HG03025 (cell line): ENCODE measurements around the gene HS3ST6.
"Not testable (repeated sequence)": the region's sequence is repeated elsewhere in the genome, so short reads cannot be mapped to it uniquely, and the experiment has no call there.

Source experiments
- ATAC-seq: cut with Tn5 transposase; IDR thresholded peaks from one replicate; pipeline ENCODE4 v1.9.1; 2021; ENCODE audit warnings: mild to moderate bottlenecking, moderate library complexity; ENCODE audit not compliant: unreplicated experiment, low FRiP score

HS3ST6 gene

DNA sequence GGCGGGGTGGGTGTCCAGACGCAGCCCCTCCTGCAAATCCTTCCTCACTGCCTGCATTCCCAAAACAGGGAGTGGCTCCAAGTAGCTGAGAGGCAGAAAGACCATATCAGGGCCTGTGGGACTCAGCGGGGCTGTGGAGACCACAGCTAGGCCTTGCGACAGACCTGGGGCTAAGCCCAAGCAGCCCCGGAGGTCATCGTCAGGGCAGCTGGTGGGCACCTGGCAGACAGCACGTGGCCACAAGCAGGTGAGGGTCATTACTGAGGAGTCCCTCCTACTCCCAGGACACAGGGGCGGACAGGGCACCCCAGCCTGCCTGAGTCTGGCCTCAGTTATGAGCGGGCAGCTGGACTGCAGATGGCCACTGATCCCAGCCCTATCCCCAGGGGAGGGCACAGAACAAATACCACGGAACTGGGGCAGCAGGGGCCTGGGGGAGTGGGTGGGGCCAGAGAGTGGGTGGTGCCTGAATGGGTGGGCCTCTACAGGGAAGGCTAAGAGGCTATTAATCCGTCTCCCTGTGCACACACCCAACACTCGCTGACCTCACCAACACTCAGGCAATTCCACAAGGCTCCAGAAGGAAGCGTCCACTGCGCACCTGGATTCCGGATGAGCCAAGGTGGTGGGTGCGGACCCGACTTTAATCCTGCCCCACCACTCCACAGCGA lies 8.5 kb downstream of the HS3ST6 start:
- no peak for ATAC-seq

DNA sequence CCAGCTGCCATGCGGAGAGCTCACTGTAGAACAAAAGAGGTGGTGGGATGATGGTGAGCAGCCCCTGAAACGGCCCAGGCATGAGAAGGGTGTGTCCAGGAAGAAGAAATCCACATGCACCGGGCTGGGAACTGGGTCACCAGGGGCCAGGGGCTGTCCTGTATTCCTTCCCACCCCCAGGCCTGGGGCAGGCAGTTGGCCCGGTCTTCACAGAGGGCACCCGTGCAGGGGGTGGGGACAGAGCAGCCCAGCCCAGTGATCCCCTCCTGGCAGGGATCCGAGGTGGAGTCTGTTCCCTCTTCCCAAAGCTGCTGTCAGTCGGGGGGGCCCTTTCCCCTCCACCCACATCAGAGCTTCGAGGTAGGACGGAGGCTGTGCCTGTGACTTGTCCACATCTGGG lies 9.2 kb downstream of the HS3ST6 start:
- no peak for ATAC-seq

DNA sequence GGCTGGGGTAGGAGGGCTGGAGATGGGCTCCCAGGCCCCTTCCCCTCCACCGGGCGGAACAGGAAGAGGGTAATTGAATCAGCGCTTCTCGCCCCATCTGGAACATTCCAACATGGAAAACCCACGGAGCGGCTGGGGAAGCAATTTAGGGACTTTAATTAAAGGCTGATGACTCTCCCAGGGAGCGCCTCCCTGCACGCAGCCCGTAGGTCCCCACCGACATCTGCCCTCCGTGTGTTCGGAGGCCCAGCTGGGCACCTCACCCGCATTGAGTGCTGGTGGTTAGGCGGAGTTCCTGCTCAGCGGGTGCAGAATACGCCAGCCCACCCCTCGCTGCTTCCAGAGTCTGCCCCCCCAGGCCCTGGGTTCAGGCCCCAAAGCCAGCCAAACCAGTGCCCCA lies 10.0 kb downstream of the HS3ST6 start:
- no peak for ATAC-seq

DNA sequence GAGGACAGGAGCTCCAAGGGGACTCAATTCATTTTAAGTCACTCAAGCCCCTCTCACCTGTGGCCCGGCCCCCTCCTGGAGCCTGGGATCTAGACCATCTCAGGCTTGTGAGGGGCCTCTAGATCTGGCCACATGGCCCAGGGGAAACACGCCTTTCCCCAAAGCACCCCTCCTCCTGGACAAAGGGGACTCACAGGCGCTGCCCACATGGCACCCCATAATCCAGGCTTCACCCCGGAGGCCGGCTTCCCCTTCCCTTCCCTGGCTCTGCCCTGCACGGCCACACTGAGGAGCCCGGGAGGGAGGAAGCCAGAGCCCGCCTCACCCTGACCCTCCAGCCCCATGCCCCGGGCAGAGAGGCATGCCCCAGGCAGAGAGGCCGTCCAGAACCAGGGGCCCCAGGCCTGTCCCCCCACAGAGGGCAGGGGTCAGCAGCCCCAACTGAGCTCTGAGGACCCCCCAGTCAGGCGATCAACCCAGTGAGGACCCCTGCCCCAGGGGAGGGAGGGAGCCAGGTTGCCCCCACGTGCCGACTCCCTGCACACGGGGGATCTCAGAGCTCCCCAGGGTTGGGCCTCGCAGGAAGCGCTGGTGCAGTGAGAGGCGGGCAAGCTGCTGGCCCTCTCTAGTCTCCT lies 10.9 kb downstream of the HS3ST6 start:
- ATAC-seq: no peak

DNA sequence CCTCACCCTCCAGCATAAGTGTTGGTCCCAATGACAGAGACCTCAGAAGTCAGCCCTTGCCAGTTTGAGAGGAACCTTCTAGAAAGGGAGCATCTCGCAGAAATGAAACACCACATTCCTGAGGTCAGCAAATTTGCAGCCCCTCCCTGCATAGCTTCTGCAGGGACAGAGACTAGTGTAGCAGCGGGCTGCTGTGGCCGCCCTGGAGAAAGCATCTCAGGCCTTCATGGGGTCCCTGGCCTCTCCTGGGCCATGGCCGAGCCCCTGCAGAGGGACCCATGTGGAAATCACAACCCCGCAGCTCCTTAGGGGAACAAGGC lies 11.4 kb downstream of the HS3ST6 start:
- no peak for ATAC-seq

DNA sequence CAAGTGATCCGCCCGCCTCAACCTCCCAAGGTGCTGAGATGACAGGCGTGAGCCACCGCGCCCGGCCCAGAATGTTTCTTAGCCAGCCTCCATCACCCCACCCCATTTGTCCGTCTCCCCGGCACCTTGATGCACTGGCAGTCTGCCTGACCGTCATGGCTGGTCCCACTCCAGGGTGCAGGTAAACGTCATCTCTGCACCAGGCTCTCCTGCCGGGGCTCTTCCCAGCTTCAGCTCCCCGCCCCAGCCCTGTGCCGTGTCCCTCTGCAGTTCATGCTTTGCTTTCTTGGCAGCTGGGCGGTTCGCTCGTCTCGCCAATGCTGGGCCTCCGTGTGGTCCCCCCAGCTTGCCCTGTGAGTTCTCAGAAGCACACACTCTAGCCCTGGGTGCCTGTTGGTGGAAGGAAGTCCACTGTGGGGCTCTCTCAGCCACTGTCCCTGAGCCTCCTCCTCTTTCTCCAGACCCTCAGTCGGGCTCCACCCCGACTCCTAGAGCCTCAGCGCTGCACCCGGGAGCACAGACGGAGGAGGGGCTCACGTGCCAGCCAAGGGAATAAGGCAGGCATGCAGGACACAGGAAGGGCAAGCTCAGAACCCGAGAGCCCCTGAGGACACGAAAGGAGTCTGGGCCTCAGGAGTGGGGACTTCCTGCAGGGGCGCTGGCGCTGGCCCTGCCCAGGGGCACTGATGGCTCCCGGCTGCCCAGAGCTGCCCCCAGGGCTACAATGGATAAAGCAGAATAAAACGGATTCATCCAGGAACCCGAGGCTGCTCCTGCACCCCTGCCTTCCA lies 12.0 kb downstream of the HS3ST6 start:
- ATAC-seq: no peak

DNA sequence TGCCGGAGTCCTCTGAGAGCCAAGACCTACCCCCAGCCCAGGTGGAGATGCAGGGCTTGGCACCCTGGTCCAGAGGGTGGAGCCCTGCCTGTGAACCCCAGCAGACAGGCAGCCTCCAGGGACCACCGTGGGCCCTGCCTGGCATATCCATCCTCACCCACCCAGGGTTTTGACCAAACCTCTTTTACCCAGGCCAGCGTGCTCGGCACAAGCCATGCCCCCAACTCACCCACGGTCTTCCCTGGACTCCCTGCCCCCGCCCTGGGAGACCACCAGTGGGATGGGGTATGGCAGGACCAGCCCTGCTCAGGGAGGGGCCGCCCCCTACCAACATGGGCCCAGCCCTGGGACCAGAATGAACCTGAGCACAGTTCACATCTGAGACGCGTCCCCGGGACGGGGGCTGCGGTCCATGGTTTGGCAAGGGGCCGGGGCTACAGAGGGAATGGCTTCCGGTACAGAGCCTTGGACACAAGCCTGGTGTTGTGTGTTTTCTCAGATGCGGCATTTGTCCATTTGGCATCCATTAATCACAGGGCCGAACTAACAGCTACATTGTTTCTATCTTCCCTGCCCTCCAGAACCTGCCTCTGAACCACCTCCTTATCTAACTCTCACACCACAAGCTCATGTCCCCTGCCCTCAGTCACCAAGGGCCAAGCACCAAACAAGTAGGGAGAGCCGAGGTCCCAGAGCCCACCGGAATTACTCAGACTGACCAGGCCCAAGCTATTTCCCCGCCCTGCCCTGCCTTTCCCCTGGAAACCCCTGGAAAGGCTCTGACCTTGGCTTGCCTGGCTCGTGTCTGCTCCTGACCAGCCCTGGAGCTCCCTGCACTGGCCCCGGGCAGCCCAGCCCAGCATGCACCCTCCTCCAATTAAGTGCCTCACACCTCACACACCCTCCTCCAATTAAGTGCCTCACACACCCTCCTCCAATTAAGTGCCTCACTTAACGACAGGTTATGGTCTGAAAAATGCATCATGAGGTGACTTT lies 14.1 kb downstream of the HS3ST6 start:
- no peak for ATAC-seq

DNA sequence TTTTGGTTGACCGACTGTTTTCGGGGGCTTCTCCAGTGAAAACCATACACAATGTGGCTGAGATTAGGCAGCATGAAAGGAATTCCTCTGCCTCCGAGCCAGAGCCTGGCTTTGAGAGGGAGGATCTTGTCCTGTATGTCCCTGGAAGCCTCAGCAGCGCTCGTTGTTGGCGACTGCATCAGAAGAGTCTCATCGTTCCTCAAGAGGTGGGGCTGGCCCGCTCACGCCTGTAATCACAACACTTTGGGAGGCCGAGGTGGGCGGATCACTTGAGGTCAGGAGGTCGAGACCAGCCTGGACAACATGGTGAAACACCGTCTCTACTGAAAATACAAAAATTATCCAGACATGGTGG lies 15.0 kb downstream of the HS3ST6 start:
- no peak for ATAC-seq

DNA sequence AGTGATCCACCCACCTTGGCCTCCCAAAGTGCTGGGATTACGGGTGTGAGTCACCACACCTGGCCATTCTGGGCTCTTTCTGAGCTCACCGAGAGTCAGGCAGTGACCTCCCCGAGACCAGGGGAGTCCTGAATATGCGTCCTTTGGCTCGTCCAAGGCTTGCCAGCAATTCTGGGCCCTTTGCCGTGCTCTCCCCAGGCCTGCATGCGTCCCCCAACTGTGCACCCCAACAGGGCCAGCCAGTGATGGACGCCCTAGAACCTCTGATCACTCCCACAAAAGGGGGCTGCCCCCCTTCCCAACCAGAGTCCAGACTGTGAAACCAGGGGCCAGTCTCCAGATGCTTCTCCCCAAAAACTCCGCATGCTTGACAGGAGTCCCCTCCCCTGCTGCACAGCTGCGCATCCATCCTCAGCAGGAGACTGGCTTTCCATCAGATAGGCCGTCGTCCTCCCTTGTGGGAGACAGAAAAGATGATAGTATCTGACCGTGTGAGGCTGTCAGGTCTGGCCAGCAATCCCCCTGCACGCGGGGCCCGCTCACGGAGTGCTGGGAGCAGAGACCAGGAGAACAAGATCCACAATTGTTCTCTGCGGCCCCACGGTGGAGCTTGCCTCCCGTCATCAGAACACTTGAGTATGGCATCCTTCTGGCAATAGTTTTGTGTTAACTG lies 15.5 kb downstream of the HS3ST6 start:
- ATAC-seq: no peak

DNA sequence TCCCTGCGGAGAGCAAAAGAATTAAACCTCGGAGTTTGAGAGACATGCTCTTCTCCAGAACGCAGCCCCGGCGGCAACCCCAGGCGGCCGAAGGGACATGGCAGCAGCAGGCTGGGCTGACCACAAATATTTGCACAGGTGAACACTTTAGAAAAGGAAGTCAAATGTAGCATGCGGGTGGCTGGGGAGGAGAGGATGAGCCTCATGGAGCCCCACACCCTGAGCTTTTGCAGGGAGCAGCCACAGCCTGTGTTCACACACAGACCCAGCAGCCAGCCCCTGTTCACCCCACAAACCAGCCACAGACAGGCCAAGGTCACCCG lies 17.8 kb downstream of the HS3ST6 start:
- ATAC-seq: no peak

DNA sequence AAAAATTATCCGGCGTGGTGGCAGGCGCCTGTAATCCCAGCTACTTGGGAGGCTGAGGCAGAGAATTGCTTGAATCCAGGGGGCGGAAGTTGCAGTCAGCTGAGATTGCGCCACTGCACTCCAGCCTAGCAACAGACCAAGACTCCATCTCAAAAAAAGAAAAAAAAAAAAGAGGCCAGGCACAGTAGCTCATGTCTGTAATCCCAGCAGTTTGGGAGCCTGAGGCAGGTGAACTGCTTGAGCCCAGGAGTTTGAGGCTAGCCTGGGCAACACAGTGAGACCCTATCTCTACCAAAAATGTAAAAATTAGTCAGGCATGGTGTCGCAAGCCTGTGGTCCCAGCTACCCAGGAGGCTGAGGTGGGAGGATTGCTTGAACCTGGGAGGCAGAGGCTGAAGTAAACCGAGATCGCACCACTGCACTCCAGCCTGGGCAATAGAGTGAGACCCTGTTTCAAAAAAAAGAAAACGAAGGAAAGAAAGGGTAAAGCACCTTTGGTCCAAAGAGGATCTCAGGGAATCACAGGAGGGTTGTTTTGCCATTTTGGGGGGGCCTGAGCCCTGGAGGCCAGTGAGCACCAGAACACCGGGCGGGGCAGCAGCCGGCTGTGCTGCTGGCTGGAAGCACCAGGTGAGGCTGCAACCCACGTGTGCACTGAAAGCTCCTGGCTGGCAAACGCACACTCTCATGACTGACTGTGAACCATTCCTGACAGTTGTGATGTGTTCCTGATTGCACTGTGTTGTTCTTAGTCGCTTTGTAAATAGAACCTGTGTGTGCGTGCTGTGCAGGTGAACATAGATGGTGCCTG lies 18.4 kb downstream of the HS3ST6 start:
- ATAC-seq: no peak

DNA sequence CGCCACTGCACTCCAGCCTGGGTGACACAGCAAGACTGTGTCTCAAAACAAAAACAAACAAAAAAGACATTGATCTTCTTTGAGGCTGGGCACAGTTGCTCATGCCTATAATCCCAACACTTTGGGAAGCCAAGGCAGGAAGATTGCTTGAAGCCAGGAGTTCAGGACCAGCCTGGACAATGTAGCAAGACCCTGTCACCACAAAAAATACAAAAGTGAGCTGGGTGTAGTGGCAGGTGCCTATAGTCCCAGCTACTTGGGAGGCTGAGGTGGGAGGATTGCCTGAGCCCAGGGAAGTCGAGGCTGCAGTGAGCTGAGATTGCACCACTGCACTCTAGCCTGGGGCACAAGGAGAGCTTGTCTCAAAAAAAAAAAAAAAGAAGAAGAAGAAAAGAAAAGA lies 20.5 kb downstream of the HS3ST6 start:
- ATAC-seq: not testable (repeated sequence)

DNA sequence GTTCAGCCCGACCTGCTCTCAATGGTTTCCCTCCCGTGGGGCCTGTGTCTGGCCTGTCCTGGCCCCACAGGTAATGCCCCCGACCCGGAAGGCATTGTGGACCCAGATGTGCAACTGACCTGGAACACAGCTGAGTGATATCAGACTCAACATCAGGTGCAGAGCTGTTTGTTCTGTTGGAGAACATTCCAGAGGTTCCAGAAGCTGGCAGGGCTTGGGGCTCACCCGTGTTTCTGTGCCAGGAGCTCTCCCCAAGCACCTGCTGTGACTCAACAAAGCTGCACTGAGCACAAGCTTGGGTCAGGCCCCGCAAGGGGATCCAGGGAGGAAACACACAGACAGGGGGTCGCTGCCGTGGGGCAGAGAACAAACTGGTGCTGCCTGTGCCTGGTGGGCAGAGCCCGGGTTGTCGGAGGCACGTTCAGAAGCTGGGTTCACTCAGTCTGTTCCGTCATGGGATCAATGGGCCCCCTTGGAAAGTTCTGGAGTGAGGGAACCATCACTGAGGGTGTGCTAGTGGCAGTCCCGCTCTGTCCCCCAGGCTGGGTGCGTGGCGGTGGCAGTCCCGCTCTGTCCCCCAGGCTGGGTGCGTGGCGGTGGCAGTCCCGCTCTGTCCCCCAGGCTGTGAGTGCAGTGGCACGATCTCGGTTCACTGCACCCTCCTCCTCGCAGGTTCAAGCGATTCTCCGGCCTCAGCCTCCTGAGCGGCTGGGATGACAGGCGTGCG lies 22.1 kb downstream of the HS3ST6 start:
- ATAC-seq: no peak

DNA sequence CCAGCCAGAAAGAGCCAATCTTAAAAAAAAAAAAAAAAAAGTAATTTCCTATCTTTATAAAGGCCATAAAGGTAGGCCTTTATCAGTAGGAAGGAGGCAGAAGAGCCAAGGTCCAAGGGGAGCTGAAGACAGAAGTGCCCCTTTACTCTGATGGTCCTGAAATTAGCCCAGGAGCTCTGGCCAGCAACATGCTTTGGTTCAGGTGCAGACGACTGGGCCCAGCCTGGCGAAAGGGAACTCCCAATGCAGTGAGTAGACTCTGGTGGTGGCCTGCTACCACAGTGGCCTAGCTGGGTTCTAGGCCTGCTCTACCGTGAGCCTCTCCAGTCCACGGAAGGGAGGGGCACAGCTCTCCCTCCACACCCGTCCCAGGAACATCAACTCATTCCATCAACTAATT lies 23.1 kb downstream of the HS3ST6 start:
- no peak for ATAC-seq

DNA sequence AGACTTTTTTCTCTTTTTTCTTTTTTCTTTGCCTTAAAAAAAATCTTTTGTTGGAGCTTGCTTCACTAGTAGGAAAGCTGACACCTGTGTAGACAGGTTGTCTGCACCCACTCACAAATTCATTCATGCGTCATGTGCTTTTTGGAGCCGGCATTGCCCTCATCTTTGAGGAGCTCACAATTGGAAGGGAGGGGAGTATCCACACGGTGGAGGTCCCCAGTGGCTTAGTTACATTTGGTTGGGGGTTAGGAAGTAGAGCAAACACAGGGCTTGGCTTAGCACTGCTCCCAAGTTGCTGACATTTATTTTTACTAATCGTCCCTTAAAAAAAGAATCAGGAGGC lies 27.5 kb downstream of the HS3ST6 start:
- ATAC-seq: no peak

DNA sequence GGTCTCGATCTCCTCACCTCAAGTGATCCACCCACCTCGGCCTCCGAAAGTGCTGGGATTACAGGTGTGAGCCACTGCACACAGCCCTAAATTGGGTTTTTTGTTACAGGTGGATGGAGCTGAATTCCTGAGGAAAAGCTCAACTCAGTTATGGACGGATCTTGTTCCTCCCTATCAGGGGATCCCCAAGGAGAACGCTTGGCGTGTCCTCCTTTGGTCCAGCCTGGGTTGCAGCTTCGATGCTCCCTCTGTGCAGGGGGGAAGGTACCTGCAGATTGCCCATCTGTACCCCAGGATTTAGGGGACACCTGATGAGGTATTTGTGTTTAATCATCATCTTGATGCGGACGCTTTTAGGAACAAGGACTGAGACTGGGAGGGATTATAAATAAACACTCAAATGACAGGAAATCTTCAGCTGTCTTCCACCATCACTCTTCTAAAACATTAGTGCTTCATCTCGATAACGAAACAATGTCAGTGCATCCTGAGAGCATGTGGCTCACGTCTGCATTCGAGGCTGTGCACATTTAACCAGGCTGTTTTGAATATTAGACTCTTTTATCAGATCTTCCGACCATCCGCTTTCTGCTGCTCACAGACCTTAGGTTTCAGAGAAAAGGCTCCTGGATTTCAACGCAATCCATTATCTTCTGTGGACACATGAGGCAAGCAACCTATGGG lies 28.0 kb downstream of the HS3ST6 start:
- ATAC-seq: no peak

DNA sequence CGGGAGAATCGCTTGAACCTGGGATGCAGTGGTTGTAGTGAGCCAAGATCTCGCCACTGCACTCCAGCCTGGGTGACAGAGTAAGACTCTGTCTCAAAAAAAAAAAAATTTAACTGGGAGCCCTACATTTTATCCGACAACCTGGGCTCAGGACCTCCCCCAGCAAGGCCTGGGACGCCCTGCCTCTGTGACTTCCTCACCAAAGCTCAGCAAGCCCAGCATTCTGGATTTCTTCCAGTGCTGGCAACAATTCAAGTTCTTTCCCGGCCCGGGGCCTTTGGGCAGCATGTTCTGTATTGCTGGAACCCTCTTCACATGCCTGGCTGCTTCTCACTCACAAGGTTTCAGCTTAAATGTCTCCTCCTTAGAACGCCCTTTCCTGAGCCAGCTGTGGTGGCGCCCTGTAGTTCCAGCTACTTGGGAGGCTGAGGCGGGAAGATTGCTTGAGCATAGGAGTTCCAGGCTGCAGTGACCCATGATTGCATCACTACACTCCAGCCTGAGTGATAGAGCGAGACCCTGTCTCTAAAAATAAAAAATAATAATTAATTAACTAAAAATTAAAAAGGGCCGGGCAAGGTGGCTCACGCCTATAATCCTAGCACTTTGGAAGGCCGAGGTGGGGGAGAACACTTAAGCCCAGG lies 30.4 kb downstream of the HS3ST6 start:
- ATAC-seq: no peak

DNA sequence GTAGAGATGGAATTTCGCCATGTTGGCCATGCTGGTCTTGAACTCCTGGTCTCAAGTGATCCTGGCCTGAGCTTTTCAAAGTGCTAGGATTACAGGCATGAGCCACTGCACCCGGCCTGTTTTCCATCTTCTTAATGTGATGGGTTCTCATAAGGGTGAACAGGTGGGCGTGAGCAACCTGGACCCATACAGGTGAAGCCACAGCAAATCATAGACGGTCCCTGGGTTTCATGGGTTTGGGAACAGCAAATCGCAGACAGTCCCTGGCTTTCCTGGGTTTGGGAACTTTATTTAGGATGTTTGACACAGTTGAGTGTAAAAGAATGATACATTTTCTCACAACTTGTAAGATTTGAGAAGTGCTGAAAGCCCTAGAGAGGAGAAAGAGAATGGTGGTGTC lies 33.3 kb downstream of the HS3ST6 start:
- no peak for ATAC-seq
